ENCODE measurements around the gene HEATR5B.
A peak's percentile ranks its signal among the peaks of the same experiment; 100 is the strongest.
"Not testable (repeated sequence)": the region's sequence is repeated elsewhere in the genome, so short reads cannot be mapped to it uniquely, and the experiment has no call there.

The HEATR5B gene

GRCh38 chr2:37061013-37061711 is 23.0 kb downstream of the HEATR5B start:
- no peak for DNase-seq

- no peak for DNase-seq
These were observed 23.7 kb downstream of the HEATR5B start for GRCh38 chr2:37060446-37060845.

GRCh38 chr2:37059841-37060240 is 24.3 kb downstream of the HEATR5B start:
- DNase-seq, result no peak

DNA sequence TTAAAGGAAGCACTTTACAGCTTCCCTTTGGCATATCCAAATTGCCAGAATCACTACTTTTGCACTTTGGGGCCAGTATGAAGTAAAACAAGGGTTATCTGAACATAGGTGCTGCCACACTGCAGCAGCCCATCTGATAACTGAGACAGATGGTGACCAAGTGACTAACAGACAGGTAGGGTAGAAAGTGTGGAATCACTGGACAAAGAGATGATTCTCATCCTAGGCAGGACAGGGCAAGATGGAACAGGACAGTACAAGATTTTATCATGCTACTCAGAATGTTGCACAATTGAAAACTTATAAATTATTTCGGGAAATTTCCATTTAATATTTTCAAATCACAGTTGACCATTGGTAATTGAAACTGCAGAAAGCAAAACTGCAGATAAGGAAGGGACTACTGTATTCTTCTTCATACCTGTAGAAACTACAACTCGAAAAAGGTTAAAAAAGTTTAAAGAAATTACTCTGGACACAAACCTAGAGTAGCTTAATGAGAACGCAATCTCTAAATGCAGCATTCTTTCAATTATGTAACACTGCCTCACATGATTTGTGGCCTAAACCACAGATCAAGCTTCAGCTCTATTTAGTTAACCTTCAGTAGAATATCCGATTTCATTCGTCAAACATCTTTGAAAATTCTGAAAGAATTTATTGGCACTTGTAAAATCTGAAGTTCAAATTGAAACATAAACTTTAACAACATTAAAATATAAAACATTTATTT is 31.4 kb downstream of the HEATR5B start:
- DNase-seq, result no peak

DNA sequence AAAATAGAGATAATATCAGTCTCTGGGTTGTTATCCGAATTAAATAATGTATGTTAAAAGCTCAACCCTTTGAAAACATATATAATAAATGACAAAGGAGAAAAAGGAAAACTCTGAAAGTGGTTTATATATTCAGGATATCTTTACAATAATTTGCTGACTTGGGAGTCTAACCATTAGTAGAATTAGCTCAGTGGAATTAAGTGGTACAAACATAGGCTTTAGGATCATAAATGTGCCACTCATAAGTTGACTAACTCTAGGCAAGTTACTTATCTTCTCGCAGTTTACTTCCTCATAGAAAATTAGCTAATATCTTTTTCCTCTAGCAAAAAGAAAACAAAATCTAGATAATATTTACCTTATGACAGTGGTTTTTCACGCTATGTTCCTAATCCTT is 44.6 kb downstream of the HEATR5B start:
- no peak for DNase-seq

DNA sequence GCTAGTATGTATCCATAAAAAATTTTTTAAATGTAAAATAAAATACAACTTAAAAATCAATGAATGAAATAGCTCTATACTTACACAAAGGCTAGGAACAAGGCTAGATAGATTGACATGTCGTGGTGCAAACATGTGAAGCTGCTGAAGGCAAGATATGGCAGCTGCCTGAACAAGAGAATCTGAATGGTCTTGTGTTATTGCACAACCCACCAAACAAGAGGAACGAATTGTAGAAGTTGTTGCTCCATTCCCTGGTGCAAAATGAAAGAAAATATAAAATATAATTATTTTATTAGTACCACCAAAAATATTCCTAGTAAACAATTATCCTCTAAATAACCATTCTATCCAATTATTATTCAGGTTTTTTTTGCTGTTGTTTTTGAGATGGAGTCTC is 46.4 kb downstream of the HEATR5B start:
- DNase-seq, result no peak

GRCh38 chr2:37029758-37030157 is 54.4 kb downstream of the HEATR5B start:
- no peak for DNase-seq

GRCh38 chr2:37026050-37026449 is 58.1 kb downstream of the HEATR5B start:
- no peak for DNase-seq

- no peak for DNase-seq
These were observed 63.0 kb downstream of the HEATR5B start for GRCh38 chr2:37020887-37021796.

DNA sequence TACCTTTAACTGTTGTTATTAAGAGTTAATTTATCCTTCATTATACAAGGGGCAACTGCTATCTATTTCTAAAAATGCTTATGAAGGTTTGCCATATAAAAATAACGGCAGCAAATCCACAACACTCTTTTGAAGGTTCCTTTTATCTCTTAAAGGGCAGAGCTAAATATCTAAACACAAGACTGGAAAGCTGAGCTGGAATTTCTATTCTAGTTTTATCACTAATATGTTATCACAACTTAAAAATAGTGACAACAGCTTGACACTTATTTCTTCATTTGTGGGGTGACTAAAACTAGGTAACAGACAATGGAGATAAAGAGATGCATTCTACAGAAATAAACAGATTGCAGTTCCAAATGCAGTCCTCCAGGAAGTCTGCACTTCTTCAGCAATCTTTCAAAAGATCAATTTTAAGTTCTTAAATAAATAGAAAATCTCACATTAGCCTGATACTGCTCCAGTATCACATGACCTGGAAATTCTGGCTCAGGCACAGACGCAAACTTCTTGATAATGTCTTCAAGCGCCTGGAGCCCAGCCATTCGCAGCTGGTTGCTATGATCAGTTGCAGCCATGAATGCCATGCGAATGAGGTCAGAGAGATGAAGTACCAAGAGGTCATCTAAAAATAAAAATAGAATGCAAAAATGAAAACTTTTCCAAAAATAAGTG is 63.8 kb downstream of the HEATR5B start:
- peak; percentile 16 for DNase-seq

DNA sequence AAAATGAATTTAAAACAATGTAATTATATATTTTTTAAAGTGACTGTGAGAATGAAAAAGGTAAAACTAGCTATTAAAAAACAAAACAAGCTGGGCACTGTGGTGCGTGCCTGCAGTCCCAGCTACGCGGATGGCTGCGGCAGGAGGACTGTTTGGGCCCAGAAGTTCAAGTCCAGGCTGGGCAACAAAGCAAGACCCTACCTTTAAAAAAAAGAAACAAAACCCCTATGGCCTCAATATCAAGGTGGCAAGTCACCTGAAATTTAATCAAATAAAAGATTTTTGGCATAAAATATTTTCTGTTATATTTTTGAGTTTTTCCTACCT is 70.9 kb downstream of the HEATR5B start:
- no peak for DNase-seq

GRCh38 chr2:37011130-37011529 is 73.0 kb downstream of the HEATR5B start:
- no peak for DNase-seq

GRCh38 chr2:37005118-37005868 is 78.9 kb downstream of the HEATR5B start:
- no peak for DNase-seq

DNA sequence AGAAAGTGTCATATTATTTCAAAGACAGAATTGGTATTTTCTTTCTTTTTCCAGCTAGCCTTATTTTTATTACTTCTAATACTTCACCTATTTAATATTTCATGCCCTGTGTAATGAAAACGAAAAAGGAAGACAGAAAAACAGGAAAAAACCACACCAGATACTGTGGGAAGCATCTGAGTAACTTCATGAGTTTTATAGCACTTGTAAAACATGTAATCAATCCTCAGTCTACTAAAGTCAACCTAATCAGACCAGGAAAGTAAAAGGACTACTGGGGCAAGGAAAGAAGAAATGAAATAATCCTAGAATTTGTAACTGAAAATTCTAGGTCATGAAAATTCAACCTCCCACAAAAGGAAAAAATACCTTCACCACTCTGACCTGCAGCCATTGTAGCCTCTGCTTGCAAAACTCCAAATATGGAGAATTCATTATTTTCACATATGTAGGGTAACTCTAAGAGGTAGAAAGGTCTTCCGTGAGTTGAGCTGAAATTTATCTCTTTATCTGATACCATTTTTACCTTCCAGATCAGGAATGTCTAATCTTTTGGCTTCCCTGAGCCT is 83.1 kb downstream of the HEATR5B start:
- no peak for DNase-seq

DNA sequence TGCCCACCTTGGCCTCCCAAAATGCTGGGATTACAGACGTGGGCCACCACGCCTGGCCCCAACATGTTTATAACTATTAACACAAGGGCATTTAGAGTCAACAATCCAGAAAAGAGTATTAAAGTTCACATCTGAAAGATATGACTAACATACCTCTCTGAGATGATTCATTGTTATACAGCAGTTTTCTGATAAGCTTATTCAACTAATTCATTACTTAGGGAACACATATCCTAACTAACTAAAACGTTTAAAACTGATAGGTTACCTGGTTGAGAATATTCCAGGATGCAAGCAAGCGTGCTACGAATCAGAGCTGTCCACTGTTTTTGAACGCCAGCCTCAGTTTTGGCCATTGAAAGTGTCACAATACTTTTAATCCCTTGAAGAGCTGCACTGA is 83.9 kb downstream of the HEATR5B start:
- no peak for DNase-seq

- not testable (repeated sequence) for DNase-seq
These were observed 84.8 kb downstream of the HEATR5B start for GRCh38 chr2:36999416-36999815.

GRCh38 chr2:36993841-36994620 is 90.1 kb downstream of the HEATR5B start:
- no peak for DNase-seq

DNA sequence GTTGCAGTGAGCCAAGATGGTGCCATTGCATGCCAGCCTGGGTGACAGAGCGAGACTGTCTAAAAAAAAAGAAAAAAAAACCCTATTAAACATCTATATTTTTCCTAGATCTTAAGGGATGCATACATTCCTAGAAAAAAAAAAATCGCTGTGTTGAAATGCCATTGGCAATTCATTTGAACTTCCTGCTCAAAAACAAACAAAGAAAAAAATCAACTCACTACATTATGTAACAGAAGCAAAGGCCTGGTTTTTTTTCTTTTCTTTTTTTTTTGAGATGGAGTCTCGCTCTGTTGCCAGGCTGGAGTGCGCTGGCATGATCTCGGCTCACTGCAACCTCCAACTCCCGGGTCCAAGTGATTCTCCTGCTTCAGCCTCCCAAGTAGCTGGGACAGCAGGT is 96.2 kb downstream of the HEATR5B start:
- DNase-seq, result no peak

GRCh38 chr2:36982467-36982866 is 101.7 kb downstream of the HEATR5B start:
- no peak for DNase-seq

- DNase-seq, result no peak
These were observed 102.3 kb downstream of the HEATR5B start for GRCh38 chr2:36981911-36982310.

DNA sequence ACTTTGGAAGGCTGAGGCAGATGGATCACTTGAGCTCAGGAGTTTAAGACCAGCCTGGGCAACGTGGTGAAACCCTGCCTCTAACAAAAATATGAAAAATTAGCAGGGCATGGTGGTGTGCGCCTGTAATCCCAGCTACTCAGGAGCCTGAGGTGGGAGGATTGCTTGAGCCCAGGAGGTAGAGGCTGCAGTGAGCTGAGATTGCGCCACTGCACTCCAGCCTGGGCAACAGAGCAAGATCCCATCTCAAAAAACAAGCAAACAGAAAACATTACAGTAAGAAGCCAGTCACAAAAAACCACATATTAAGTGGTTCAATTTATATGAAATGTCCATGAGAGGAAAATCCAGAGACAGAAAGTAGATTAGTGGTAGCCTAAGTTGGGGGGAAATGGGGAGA is 105.2 kb downstream of the HEATR5B start:
- DNase-seq, result not testable (repeated sequence)

All from amniotic stem cell (primary cell).